A549 (cell line): ENCODE results near the gene DSC2. TPM values are rescaled to one million over a fixed set of nuclear protein-coding genes. Genes with fewer than 3 reads are reported as not detected.

Source experiments
- ATAC-seq, 2 experiments: fragments of 200-7000 bp in 1 of 2; fragments of >200 bp in 1 of 2; cut with Nextera tagmentation in 1 of 2; cut with Tn5 transposase in 1 of 2; 3 replicates each; pipeline versions ENCODE4 v1.8.0 to v1.9.1; 2018 to 2020; ENCODE audit warnings: mild to moderate bottlenecking in 1 of 2, moderate library complexity in 1 of 2
- CTCF ChIA-PET: fragments of 300-600 bp; sonication (Branson Sonifier 250); formaldehyde crosslinking; extraction: SDS; loops from one replicate; lab custom pipeline; 2021; ENCODE audit warnings: antibody characterized with exemption, inconsistent platforms; lab: Yijun Ruan, JAX
- POLR2A ChIA-PET: fragments of 350-600 bp; formaldehyde crosslinking; extraction: SDS; loops from one replicate; lab custom pipeline; 2021; ENCODE audit warnings: antibody characterized with exemption, inconsistent platforms; lab: Yijun Ruan, JAX
- DNase-seq, 2 experiments: peaks; one replicate each; pipeline versions ENCODE4 v3.0.0 to v3.0.0-alpha.2; 2011 to 2016; ENCODE audit warnings: low read depth in 1 of 2, low spot score in 1 of 2
- FAIRE-seq: peaks from 2 replicates; lab custom pipeline; 2011; peaks lifted over from hg19 to GRCh38; lab: Jason Lieb, UNC
- H3K27ac ChIP-seq, 2 experiments: fragments of >200 bp; sonication (Bioruptor Twin); formaldehyde crosslinking; 3 replicates each; pipeline ENCODE4 v1.5.1; 2016 to 2017
- H3K4me1 ChIP-seq: fragments of >200 bp; sonication (Bioruptor Twin); formaldehyde crosslinking; 3 replicates; pipeline ENCODE4 v1.6.1; 2016
- H3K4me2 ChIP-seq: fragments of >200 bp; sonication (Bioruptor Twin); formaldehyde crosslinking; 3 replicates; pipeline ENCODE4 v1.6.1; 2016
- H3K4me3 ChIP-seq: fragments of >200 bp; sonication (Bioruptor Twin); formaldehyde crosslinking; 3 replicates; pipeline ENCODE4 v1.5.1; 2016
- H3K9me3 ChIP-seq: fragments of >200 bp; sonication (Bioruptor Twin); formaldehyde crosslinking; 3 replicates; pipeline ENCODE4 v1.6.1; 2016
- GATA3 ChIP-seq: IDR thresholded peaks from 2 replicates; pipeline ENCODE4 v1.6.1; 2012; ENCODE audit warnings: borderline replicate concordance
- KDM1A ChIP-seq: fragments of 200-600 bp; sonication (generic); IDR thresholded peaks from 2 replicates; pipeline ENCODE4 v1.6.1; 2016; ENCODE audit warnings: low read depth, mild to moderate bottlenecking
- NR3C1 ChIP-seq: fragments of >200 bp; sonication (Bioruptor Twin); formaldehyde crosslinking; IDR thresholded peaks from 3 replicates; pipeline ENCODE4 v1.6.1; 2017
- SMC3 ChIP-seq: fragments of >200 bp; sonication (Bioruptor Twin); formaldehyde crosslinking; IDR thresholded peaks from 3 replicates; pipeline ENCODE4 v1.6.1; 2018; ENCODE audit warnings: inconsistent platforms
- WGBS: methylation state at CpG from one replicate; pipeline ENCODE4 v1.1.6; 2017; ENCODE audit errors: missing lambda C conversion rate; 5-methylcytosine and 5-hydroxymethylcytosine counted together
- polyA plus RNA-seq, 4 experiments: library from polyadenylated mRNA; depleted of rRNA in 3 of 4; stranded (reverse); fragments of >200 nt; fragmentation: RNase III in 1 of 4; extraction: RNeasy Plus Mini Kit Qiagen cat#74134 plus additional on column Dnase treatment in 1 of 4; gene quantifications; 2 replicates in 3 of 4; 3 replicates in 1 of 4; pipeline ENCODE4 v1.2.3, GENCODE V29; 2011 to 2017
- TF ChIP-seq, protein P1 (sequence below): fragments of 150-350 bp; IDR thresholded peaks from 2 replicates; pipeline ENCODE4 v1.6.1; 2014; ENCODE audit warnings: low read depth, mild to moderate bottlenecking, low read length

Gene DSC2
- polyA plus RNA-seq, 2 of the 4 experiments (the other 2 are of a cell fraction): 0.63 to 2.0 TPM

- peak overlapping the region; percentile 57; the same call in 2 of the 3 replicates for H3K4me2 ChIP-seq
- 99% methylated on average over 4 of the region's 4 CpGs for WGBS
- FAIRE-seq: no peak
- ATAC-seq: no peak
- H3K4me1 ChIP-seq: peaks cover 10% of the 10 kb centered on the region
- no peak overlapping the region for H3K4me3 ChIP-seq
- H3K9me3 ChIP-seq: no peaks in the 10 kb centered on the region
- CTCF ChIA-PET: no interaction called here
- POLR2A ChIA-PET: no interaction called here
- TF ChIP-seq GATA3 (no peak), SMC3 (no peak), KDM1A (no peak), NR3C1 (no peak)
- TF ChIP-seq, protein P1, sequence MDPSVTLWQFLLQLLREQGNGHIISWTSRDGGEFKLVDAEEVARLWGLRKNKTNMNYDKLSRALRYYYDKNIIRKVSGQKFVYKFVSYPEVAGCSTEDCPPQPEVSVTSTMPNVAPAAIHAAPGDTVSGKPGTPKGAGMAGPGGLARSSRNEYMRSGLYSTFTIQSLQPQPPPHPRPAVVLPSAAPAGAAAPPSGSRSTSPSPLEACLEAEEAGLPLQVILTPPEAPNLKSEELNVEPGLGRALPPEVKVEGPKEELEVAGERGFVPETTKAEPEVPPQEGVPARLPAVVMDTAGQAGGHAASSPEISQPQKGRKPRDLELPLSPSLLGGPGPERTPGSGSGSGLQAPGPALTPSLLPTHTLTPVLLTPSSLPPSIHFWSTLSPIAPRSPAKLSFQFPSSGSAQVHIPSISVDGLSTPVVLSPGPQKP: no peak
- peak overlapping the region in 1 of 2 experiments; percentile 39; a peak in 1 of 6 replicates for H3K27ac ChIP-seq
- no peak for DNase-seq
Measured at GRCh38 chr18:31010601-31011000, 91.6 kb downstream of the DSC2 start.

Other genes starting within 250 kb of the DSC2 start
- gene DSC3, start 59.7 kb downstream of the DSC2 start, polyA plus RNA-seq (2011; rRNA removed): 2.2 and 2.9 TPM in 2 replicates
- gene DSC3, start 59.7 kb downstream of the DSC2 start, polyA plus RNA-seq (2017; fragmentation: RNase III; extraction: RNeasy Plus Mini Kit Qiagen cat#74134 plus additional on column Dnase treatment): 0.76 to 1.2 TPM (median 1.1 TPM) in 3 replicates
- not detected in 2 replicates for gene DSC1, start 60.4 kb upstream of the DSC2 start, polyA plus RNA-seq (2011; rRNA removed)
- gene DSC1, start 60.4 kb upstream of the DSC2 start, polyA plus RNA-seq (2017; fragmentation: RNase III; extraction: RNeasy Plus Mini Kit Qiagen cat#74134 plus additional on column Dnase treatment): not detected in 3 replicates
- gene DSG1, start 215.7 kb upstream of the DSC2 start, polyA plus RNA-seq (2011; rRNA removed): not detected in 2 replicates
- not detected in 3 replicates for gene DSG1, start 215.7 kb upstream of the DSC2 start, polyA plus RNA-seq (2017; fragmentation: RNase III; extraction: RNeasy Plus Mini Kit Qiagen cat#74134 plus additional on column Dnase treatment)